Ramos (cell line): Measurements from ENCODE around the gene SEC14L1.

Source experiments
- in situ Hi-C: fragments of 300-500 bp; cut with MboI; formaldehyde crosslinking; loops from one replicate; pipeline ENCODE4 v1.14.3; 2022; ENCODE audit warnings: low sequenced_read_pairs; ENCODE audit not compliant: unreplicated experiment

Gene SEC14L1

GRCh38 chr17:77115510-77115909, 25.3 kb upstream of the SEC14L1 start:
- in situ Hi-C loops, result no loop called here

- in situ Hi-C loops, result no loop called here
These were observed 24.8 kb upstream of the SEC14L1 start for GRCh38 chr17:77115947-77116346.

- in situ Hi-C loops, result no loop called here
These were observed 24.4 kb upstream of the SEC14L1 start for GRCh38 chr17:77116371-77116860.

DNA sequence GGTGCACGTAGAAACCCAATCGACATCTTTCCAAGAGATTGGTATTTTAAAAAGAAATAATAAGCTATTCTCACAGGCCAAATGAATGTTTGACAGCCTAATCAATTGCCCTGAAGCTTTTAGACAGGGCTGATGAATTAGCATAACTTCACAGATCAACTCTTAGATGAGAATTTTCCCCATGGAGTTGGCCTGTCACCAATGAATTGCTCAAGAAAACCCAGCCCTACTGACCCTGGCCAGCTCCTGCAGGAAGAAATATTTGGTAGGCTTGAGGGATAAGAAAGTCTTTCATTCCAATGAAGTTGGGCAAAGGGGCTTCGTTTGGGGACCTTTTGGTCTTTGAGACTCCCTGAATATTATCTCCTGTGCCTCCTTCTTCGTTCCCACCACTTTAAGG, 23.4 kb upstream of the SEC14L1 start:
- in situ Hi-C loops, result no loop called here

- in situ Hi-C loops, result no loop called here
These were observed 22.4 kb upstream of the SEC14L1 start for GRCh38 chr17:77118251-77118928.

GRCh38 chr17:77119668-77120301, 21.0 kb upstream of the SEC14L1 start:
- in situ Hi-C loops, result no loop called here

DNA sequence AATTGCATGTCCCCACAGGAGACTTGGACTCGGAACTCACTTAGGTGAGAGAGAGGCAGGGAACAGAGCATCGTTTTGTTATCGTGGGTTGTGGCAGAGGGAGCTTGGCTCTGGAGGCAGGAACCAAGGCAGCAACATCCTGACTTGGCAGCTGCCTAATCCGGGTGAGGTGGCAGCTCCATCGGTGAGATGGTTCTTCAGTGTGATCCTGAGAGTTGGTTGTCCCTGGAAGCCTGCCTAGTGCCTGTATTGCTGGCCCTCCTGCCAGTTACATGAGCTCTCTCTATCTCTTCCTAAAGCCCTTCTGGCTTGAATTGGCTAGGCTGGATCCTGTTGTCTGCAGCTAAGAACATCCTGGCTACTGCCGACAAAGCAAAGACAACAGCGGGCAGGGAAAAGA, 19.9 kb upstream of the SEC14L1 start:
- in situ Hi-C loops, result no loop called here

GRCh38 chr17:77124192-77124889, 16.4 kb upstream of the SEC14L1 start:
- in situ Hi-C loops, result no loop called here

- in situ Hi-C loops, result no loop called here
These were observed 15.3 kb upstream of the SEC14L1 start for GRCh38 chr17:77125432-77125901.

DNA sequence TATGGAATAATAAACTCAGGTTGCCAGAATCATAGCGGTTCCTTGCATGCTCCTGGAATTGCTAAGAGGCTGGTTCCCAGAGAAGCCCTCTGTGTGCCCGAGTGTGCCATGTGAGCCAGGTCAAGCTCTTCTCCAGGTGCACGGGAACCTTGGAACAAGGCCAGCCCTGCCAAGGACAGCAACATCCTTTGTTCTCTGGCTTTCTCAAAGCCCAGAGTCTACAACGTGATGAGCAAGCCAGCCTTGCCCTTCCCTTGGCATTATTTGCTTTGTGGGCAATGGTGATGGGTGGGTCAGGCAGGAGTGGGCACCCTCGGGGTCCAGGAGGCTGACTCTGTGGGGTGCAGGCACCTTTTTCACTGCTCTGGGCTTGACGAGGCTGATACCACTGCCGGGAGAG, 14.2 kb upstream of the SEC14L1 start:
- in situ Hi-C loops, result no loop called here

- in situ Hi-C loops, result no loop called here
These were observed 12.9 kb upstream of the SEC14L1 start for GRCh38 chr17:77127735-77128361.

GRCh38 chr17:77128896-77129567, 11.7 kb upstream of the SEC14L1 start:
- in situ Hi-C loops, result no loop called here

DNA sequence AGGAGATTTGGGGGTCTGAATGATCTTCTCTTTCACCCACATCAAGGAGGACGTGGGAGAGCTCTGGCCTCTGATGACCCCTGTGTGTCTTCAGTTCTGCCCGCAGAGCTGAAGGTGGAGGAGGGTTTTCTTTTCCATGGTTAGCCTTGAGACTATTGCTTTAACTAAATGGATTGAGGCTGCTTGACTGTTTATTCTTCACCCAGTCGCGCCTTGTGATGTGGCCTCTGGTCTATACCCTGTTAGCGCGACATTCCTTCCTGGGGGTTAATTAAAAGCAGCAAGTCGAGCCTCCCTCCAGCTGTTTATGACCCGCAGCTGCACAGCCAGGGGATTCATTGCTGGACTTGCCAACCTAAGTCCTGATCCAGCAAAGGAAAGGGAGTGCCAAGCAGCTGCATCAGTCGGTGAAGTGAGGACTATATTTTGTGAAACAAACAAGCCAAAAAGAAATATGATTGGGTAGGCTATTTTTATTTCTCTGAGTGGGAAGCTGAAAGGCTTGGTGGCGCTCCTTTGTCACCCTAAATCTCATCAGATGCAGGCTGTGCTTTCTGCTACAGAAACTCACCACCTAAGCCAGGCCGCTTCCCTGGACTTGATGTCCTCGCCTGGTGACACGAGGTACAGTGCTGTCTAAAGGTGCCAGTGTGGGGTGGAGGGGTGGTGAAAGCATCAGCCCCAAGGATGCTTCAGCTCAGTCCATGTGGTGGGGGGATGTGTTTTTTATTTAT, 11.0 kb upstream of the SEC14L1 start:
- in situ Hi-C loops, result no loop called here

DNA sequence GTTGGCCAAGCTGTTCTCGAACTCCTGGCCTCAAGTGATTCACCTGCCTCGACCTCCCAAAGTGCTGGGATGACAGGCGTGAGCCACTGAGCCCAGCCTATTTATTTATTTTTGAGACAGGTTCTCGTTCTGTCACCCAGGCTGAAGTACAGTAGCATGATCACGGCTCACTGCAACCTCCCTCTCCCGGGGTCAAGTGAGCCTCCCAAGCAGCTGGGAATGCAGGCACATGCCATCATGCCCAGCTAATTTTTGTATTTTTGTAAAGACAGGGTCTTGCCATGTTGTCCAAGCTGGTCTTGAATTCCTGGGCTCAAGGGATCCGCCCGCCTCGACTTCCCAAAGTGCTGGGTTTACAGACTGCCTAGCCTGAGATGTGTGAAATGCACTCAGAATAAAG, 10.2 kb upstream of the SEC14L1 start:
- in situ Hi-C loops, result no loop called here

DNA sequence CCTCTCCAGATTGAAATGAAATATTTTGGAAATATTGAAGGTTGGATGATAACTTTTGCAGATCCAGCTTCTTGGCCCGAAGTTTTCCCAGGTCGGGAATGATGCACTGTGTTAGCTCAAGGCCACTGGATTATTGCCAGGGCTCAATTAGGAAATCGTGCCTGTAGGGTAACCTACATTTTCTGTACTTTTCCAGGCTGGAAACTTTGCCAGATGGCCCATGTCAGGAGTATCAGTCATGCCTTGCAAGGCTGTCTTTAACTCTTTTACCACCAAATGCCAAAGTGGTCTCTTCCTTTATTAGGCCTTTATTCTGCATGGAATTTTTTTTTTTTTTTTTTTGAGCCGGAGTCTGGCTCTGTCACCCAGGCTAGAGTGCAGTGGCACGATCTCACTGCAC, 8.9 kb upstream of the SEC14L1 start:
- in situ Hi-C loops, result no loop called here

- in situ Hi-C loops, result no loop called here
These were observed 8.2 kb upstream of the SEC14L1 start for GRCh38 chr17:77132411-77133086.

DNA sequence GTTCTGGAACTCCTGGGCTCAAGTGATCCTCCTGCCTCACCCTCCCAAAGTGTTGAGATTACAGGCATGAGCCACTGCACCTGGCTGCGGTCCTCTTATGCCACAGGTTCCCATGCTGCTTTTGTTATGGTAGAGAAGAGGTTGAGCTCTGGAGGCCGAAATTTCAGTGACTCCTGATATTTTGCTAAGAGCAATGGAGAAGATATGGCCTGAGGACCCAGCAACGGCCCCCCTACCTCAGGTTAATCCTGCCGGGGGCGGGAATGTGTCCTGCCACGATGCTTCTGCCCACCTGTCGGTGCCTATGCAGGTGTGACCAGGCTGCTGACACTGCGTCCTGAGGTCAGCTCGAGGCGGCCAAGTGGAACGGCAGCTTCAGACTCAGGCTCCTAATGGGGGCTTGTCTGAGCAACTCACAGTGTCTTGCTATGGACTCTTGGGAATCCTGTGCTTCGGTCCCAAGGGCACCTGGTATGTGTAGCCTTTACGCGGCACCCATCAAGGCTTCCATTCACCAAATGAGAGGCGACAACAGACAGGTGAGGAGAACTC, 7.6 kb upstream of the SEC14L1 start:
- in situ Hi-C loops, result no loop called here

DNA sequence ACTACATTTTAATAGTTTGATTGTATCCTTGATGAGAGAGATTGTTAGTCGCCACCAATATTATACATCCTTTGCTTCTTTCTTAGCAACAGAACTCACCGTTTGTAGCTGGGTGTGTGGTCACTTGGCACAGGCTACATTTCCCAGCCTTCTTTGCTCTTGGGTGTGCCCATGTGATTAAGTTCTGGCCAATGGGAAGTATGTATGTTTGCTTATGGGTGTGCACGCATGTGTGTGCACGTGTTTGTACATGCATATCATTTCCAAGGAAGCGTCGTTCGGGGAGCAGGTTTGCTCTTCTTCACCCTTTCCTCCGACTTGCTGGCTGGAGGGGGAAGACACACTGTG, 4.4 kb upstream of the SEC14L1 start:
- in situ Hi-C loops, result no loop called here

DNA sequence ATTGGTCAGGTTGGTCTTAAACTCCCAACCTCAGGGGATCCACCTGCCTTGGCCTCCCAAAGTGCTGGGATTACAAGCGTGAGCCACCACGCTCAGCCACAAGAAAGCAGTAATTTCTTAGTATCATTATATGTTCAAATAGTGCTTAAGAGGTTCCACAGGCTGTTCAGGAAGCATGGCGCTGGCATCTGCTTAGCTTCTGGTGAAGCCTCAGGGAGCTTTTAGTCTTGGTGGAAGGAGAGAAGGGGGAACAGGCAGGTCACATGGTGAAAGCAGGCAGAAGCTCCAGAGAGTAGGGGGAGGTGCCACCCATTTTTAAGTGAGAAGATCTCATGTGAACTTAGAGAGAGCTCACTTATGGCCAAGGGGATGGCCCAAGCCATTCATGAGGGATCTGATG, 3.7 kb upstream of the SEC14L1 start:
- in situ Hi-C loops, result no loop called here
